ENCODE results near the gene VAX1. TPM values are rescaled to one million over a fixed set of nuclear protein-coding genes. Genes with fewer than 3 reads are reported as not detected.
"Not testable (repeated sequence)": the region's sequence is repeated elsewhere in the genome, so short reads cannot be mapped to it uniquely, and the experiment has no call there.

The VAX1 gene, protein sequence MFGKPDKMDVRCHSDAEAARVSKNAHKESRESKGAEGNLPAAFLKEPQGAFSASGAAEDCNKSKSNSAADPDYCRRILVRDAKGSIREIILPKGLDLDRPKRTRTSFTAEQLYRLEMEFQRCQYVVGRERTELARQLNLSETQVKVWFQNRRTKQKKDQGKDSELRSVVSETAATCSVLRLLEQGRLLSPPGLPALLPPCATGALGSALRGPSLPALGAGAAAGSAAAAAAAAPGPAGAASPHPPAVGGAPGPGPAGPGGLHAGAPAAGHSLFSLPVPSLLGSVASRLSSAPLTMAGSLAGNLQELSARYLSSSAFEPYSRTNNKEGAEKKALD
- total RNA-seq (2021; ENCODE audit: unreplicated experiment): 4.6 TPM
- 4.2 TPM for polyA plus RNA-seq (2012; ENCODE audit: insufficient read length)
- percentile 51 among the genes with signal in this experiment for Bru-seq, nascent RNA
- BruChase-seq, experiment 1, labeled RNA remaining after a 2-hour chase: percentile 53 among the genes with signal in this experiment
- percentile 52 among the genes with signal in this experiment for BruChase-seq, experiment 2, labeled RNA remaining after a 6-hour chase
- long read RNA-seq, partial matches to known transcripts: 0 of 6 reads
- long read RNA-seq, other reads (novel, unspliced or antisense): 5 of 6 reads

DNA sequence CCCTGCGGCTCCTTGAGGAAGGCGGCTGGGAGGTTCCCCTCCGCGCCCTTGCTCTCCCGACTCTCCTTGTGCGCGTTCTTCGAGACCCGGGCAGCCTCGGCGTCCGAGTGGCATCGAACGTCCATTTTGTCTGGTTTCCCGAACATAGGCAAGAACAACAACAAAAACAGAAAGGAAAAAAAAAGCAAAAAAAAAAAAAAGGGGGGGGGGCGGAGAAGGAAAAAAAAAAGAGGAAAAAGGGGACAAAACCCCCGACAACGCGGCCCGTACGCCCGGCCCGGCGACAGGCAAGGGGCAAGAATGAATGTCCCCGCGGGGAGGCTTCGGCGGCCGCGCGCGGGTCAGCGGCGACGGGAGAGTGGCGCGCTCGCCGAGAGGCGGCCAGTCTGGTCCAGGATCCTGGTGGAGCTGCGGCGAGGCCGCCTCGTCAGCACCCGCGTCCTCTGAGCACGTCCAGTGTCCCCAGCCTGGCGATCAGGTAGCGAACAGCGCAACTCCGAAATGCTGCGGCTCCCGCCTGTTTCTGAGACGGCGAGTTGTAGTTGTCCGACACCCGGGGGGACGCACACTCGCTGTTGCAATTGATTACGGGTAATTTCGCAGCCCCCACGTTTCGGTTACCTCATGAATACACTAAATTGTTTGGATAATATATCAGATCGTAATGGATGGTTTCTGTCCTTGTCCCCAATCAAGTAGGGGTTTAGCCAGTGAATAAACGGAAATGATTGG, at the start of gene VAX1:
VAX1 (minus strand) TSS at position 360 of the 732 bp plus-strand sequence; CDS start at position 146, 214 bp downstream.
- TF ChIP-seq TCF7L2 (IDR thresholded peaks at IDR 0.05; ENCODE audit: low read depth, low read length) (no peak), SIN3A (IDR thresholded peaks at IDR 0.05; ENCODE audit: borderline replicate concordance, insufficient read depth, low read depth, low read length) (no peak), POLR2AphosphoS5 (IDR thresholded peaks at IDR 0.05; ENCODE audit: low read depth, low read length) (no peak)
- TF ChIP-seq, protein P1, sequence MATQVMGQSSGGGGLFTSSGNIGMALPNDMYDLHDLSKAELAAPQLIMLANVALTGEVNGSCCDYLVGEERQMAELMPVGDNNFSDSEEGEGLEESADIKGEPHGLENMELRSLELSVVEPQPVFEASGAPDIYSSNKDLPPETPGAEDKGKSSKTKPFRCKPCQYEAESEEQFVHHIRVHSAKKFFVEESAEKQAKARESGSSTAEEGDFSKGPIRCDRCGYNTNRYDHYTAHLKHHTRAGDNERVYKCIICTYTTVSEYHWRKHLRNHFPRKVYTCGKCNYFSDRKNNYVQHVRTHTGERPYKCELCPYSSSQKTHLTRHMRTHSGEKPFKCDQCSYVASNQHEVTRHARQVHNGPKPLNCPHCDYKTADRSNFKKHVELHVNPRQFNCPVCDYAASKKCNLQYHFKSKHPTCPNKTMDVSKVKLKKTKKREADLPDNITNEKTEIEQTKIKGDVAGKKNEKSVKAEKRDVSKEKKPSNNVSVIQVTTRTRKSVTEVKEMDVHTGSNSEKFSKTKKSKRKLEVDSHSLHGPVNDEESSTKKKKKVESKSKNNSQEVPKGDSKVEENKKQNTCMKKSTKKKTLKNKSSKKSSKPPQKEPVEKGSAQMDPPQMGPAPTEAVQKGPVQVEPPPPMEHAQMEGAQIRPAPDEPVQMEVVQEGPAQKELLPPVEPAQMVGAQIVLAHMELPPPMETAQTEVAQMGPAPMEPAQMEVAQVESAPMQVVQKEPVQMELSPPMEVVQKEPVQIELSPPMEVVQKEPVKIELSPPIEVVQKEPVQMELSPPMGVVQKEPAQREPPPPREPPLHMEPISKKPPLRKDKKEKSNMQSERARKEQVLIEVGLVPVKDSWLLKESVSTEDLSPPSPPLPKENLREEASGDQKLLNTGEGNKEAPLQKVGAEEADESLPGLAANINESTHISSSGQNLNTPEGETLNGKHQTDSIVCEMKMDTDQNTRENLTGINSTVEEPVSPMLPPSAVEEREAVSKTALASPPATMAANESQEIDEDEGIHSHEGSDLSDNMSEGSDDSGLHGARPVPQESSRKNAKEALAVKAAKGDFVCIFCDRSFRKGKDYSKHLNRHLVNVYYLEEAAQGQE (IDR thresholded peaks at IDR 0.05; ENCODE audit: insufficient read depth in 1 of 2, low read depth in 2 of 2, low read length in 1 of 2): no peak
- in situ Hi-C loops (cut with HindIII; ENCODE audit: low pct_unique_long_range_greater_than_20kb, low sequenced_read_pairs) (no loop called here), intact Hi-C loops (cut with micrococcal nuclease; ENCODE audit: unreplicated experiment) (no loop called here)
- Histone ChIP-seq H3K36me3 (ENCODE audit: control insufficient read depth, insufficient read depth, low read length) (no peaks in the 10 kb centered on the region), H3K27ac (ENCODE audit: low read length) (peak within 1 kb of the TSS; percentile 93), H3K4me1 (ENCODE audit: control insufficient read depth, insufficient read depth, low read length) (peaks cover 10% of the 10 kb centered on the region), H3K27me3 (ENCODE audit: control insufficient read depth, insufficient read depth, low read length) (peaks cover 4% of the 10 kb centered on the region; the same call in 1 of the 2 replicates), H3K4me3 (ENCODE audit: low read depth in 2 of 2, low read length in 2 of 2) (peak within 1 kb of the TSS; percentile 56 to 68), H3K9me3 (ENCODE audit: control insufficient read depth, insufficient read depth, low read depth, low read length) (no peaks in the 10 kb centered on the region)
- ATAC-seq (peak; percentile 52), DNase-seq (ENCODE audit: low read depth, low spot score) (no peak)
- BruUV-seq (replicated peaks): TSS peak; percentile 95
- ChIA-PET POLR2A (no interaction called here), CTCF (interaction anchor here (0.7 kb wide), 1 partner anchor 78 kb away, joined by 15 read pairs; no protein-coding TSS in a partner anchor)

DNA sequence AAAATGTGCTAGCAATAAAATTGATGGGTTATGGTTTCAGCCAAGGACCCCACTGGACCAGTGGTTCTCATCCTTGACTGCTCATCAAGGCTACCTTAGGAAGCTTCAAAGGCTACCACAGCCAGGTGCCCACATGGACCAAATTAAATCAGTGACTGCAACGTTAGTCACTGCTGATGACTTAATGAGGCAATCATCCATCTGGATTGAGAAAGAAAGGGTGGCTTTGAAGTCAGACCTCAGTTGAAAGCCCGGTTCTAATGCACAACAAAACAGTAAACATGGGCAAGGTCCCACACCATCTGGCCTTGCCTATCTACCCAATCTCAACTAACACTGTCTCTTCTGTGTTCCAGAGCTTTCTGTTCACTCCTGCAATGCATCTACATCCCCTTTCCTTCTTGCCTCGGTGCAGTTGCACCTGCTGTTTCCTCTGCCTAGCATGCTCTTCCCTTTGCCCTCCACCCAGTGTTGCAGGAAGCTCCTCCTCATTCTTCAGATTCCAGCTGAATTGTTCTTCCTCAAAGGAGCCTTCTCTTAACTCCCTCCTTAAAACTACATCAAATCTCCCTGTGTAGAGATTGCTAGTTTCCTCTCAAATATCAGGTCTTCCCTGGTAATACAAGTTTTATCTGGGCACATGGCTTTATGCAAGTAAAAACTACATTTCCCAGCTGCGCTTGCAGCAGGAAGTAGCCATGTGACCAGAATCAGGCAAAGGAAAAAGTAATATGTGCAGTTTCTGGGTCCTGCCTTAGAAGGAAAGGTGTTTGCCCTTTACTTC, 49.0 kb upstream of the VAX1 start:
- Histone ChIP-seq H3K27ac (ENCODE audit: low read length) (no peak overlapping the region), H3K9me3 (ENCODE audit: control insufficient read depth, insufficient read depth, low read depth, low read length) (no peaks in the 10 kb centered on the region), H3K27me3 (ENCODE audit: control insufficient read depth, insufficient read depth, low read length) (peaks cover 5% of the 10 kb centered on the region; the same call in 1 of the 2 replicates), H3K36me3 (ENCODE audit: control insufficient read depth, insufficient read depth, low read length) (no peaks in the 10 kb centered on the region), H3K4me1 (ENCODE audit: control insufficient read depth, insufficient read depth, low read length) (no peaks in the 10 kb centered on the region), H3K4me3 (ENCODE audit: low read depth in 2 of 2, low read length in 2 of 2) (no peak overlapping the region)
- TF ChIP-seq, protein P2, sequence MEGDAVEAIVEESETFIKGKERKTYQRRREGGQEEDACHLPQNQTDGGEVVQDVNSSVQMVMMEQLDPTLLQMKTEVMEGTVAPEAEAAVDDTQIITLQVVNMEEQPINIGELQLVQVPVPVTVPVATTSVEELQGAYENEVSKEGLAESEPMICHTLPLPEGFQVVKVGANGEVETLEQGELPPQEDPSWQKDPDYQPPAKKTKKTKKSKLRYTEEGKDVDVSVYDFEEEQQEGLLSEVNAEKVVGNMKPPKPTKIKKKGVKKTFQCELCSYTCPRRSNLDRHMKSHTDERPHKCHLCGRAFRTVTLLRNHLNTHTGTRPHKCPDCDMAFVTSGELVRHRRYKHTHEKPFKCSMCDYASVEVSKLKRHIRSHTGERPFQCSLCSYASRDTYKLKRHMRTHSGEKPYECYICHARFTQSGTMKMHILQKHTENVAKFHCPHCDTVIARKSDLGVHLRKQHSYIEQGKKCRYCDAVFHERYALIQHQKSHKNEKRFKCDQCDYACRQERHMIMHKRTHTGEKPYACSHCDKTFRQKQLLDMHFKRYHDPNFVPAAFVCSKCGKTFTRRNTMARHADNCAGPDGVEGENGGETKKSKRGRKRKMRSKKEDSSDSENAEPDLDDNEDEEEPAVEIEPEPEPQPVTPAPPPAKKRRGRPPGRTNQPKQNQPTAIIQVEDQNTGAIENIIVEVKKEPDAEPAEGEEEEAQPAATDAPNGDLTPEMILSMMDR (IDR thresholded peaks at IDR 0.05): no peak
- TF ChIP-seq TCF7L2 (IDR thresholded peaks at IDR 0.05; ENCODE audit: low read depth, low read length) (peak; percentile 49; the same call in 1 of the 2 replicates), SIN3A (IDR thresholded peaks at IDR 0.05; ENCODE audit: borderline replicate concordance, insufficient read depth, low read depth, low read length) (no peak)
- TF ChIP-seq, protein P1 (IDR thresholded peaks at IDR 0.05; ENCODE audit: insufficient read depth in 1 of 2, low read depth in 2 of 2, low read length in 1 of 2): no peak
- ChIA-PET CTCF (no interaction called here), POLR2A (no interaction called here)
- DNase-seq (ENCODE audit: low read depth, low spot score) (no peak), ATAC-seq (no peak; the same call in 1 of the 2 replicates)
- in situ Hi-C loops (cut with HindIII; ENCODE audit: low pct_unique_long_range_greater_than_20kb, low sequenced_read_pairs) (no loop called here), intact Hi-C loops (cut with micrococcal nuclease; ENCODE audit: unreplicated experiment) (no loop called here)
- no TSS peak for BruUV-seq (replicated peaks)

DNA sequence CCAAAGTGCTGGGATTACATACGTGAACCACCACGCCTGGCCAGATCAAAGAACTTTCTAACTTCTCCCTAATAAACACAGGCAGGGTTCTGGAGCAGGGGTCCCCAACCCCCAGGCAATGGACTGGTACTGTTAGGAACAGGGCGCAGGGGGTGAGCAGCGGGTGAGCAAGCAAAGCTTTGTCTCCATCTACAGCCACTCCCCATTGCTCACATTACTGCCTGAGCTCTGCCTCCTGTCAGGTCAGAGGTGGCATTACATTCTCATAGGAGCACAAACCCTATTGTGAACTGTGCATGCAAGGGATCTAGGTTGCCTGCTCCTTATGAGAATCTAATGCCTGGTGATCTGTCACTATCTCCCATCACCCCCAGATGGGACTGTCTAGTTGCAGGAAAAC, 47.7 kb upstream of the VAX1 start:
- H3K9me3 ChIP-seq (ENCODE audit: control insufficient read depth, insufficient read depth, low read depth, low read length); H3K4me3 ChIP-seq (ENCODE audit: low read depth in 2 of 2, low read length in 2 of 2); in situ Hi-C loops (cut with HindIII; ENCODE audit: low pct_unique_long_range_greater_than_20kb, low sequenced_read_pairs); DNase-seq (ENCODE audit: low read depth, low spot score); CTCF ChIA-PET; H3K27ac ChIP-seq (ENCODE audit: low read length); intact Hi-C loops (cut with micrococcal nuclease; ENCODE audit: unreplicated experiment); ATAC-seq; H3K27me3 ChIP-seq (ENCODE audit: control insufficient read depth, insufficient read depth, low read length); BruUV-seq (replicated peaks); H3K36me3 ChIP-seq (ENCODE audit: control insufficient read depth, insufficient read depth, low read length); POLR2A ChIA-PET; H3K4me1 ChIP-seq (ENCODE audit: control insufficient read depth, insufficient read depth, low read length): not testable (repeated sequence)
